ENCODE measurements around the gene LAMC3.

Gene LAMC3
- 0.10 to 0.44 (median 0.24) reads per million in 4 experiments for total RNA-seq

GRCh38 chr9:131008909-131009618, at the start of gene LAMC3:
TSS of gene LAMC3 (plus strand) at chr9:131009174. CDS start at chr9:131009215, 41 bp downstream.
- DNase-seq = no peak

GRCh38 chr9:130959809-130960334, 49.1 kb upstream of the LAMC3 start:
- DNase-seq = no peak

- DNase-seq = no peak
Observed at GRCh38 chr9:130960522-130961378, 48.2 kb upstream of the LAMC3 start.

GRCh38 chr9:130961511-130962300, 47.3 kb upstream of the LAMC3 start:
- DNase-seq = no peak

- DNase-seq = no peak
Observed at GRCh38 chr9:130962418-130963316, 46.3 kb upstream of the LAMC3 start.

GRCh38 chr9:130963337-130963908, 45.6 kb upstream of the LAMC3 start:
- no peak for DNase-seq

- no peak for DNase-seq
Observed at GRCh38 chr9:130963916-130964315, 45.1 kb upstream of the LAMC3 start.

GRCh38 chr9:130965680-130966079, 43.3 kb upstream of the LAMC3 start:
- DNase-seq = no peak

GRCh38 chr9:130970052-130970451, 38.9 kb upstream of the LAMC3 start:
- no peak for DNase-seq

- no peak for DNase-seq
Observed at GRCh38 chr9:130970855-130971254, 38.1 kb upstream of the LAMC3 start.

GRCh38 chr9:130971294-130971849, 37.6 kb upstream of the LAMC3 start:
- no peak for DNase-seq

GRCh38 chr9:130972277-130972956, 36.6 kb upstream of the LAMC3 start:
- no peak for DNase-seq

- no peak for DNase-seq
Observed at GRCh38 chr9:130972957-130973685, 35.9 kb upstream of the LAMC3 start.

- DNase-seq = no peak
Observed at GRCh38 chr9:130973686-130974281, 35.2 kb upstream of the LAMC3 start.

- DNase-seq = no peak
Observed at GRCh38 chr9:130974697-130975096, 34.3 kb upstream of the LAMC3 start.

GRCh38 chr9:130975156-130975555, 33.8 kb upstream of the LAMC3 start:
- no peak for DNase-seq

GRCh38 chr9:130975932-130976841, 32.8 kb upstream of the LAMC3 start:
- DNase-seq = no peak

- DNase-seq = no peak
Observed at GRCh38 chr9:130977811-130978221, 31.2 kb upstream of the LAMC3 start.

Measured in effector CD8-positive, alpha-beta T cell (primary cell).